HG03175 (cell line): Measurements from ENCODE around the gene SH3GL3.

ENCODE experiments used
- ATAC-seq: cut with Tn5 transposase; IDR thresholded peaks from one replicate; pipeline ENCODE4 v1.9.1; 2021; ENCODE audit warnings: mild to moderate bottlenecking, moderate library complexity; ENCODE audit not compliant: unreplicated experiment

SH3GL3 gene

GRCh38 chr15:83462026-83462425, 14.9 kb downstream of the SH3GL3 start:
- no peak for ATAC-seq

GRCh38 chr15:83462953-83463433, 15.9 kb downstream of the SH3GL3 start:
- no peak for ATAC-seq

- ATAC-seq, result no peak
Measured at GRCh38 chr15:83470887-83471286, 23.7 kb downstream of the SH3GL3 start.

- no peak for ATAC-seq
Measured at GRCh38 chr15:83471307-83471866, 24.2 kb downstream of the SH3GL3 start.

GRCh38 chr15:83472151-83472550, 25.0 kb downstream of the SH3GL3 start:
- no peak for ATAC-seq

GRCh38 chr15:83472797-83473196, 25.7 kb downstream of the SH3GL3 start:
- ATAC-seq, result no peak

GRCh38 chr15:83474578-83474977, 27.4 kb downstream of the SH3GL3 start:
- ATAC-seq, result no peak

GRCh38 chr15:83475551-83475950, 28.4 kb downstream of the SH3GL3 start:
- no peak for ATAC-seq

- ATAC-seq, result no peak
Measured at GRCh38 chr15:83476066-83476465, 28.9 kb downstream of the SH3GL3 start.

- ATAC-seq, result no peak
Measured at GRCh38 chr15:83476708-83477107, 29.6 kb downstream of the SH3GL3 start.

- ATAC-seq, result no peak
Measured at GRCh38 chr15:83477172-83477807, 30.1 kb downstream of the SH3GL3 start.

GRCh38 chr15:83477808-83478537, 30.8 kb downstream of the SH3GL3 start:
- no peak for ATAC-seq

- ATAC-seq, result no peak
Measured at GRCh38 chr15:83483612-83484011, 36.5 kb downstream of the SH3GL3 start.

GRCh38 chr15:83484636-83485035, 37.5 kb downstream of the SH3GL3 start:
- ATAC-seq, result no peak

- ATAC-seq, result no peak
Measured at GRCh38 chr15:83486363-83486762, 39.2 kb downstream of the SH3GL3 start.

GRCh38 chr15:83487519-83487918, 40.4 kb downstream of the SH3GL3 start:
- ATAC-seq, result no peak

- no peak for ATAC-seq
Measured at GRCh38 chr15:83489690-83490089, 42.5 kb downstream of the SH3GL3 start.

GRCh38 chr15:83491486-83491885, 44.3 kb downstream of the SH3GL3 start:
- no peak for ATAC-seq

GRCh38 chr15:83496766-83497165, 49.6 kb downstream of the SH3GL3 start:
- ATAC-seq, result no peak

- no peak for ATAC-seq
Measured at GRCh38 chr15:83498374-83498773, 51.2 kb downstream of the SH3GL3 start.

- no peak for ATAC-seq
Measured at GRCh38 chr15:83498801-83499200, 51.7 kb downstream of the SH3GL3 start.

- no peak for ATAC-seq
Measured at GRCh38 chr15:83499476-83499875, 52.3 kb downstream of the SH3GL3 start.
